ENCODE measurements around the gene KRTAP5-5. TPM values are rescaled to one million over a fixed set of nuclear protein-coding genes. Genes with fewer than 3 reads are reported as not detected.

KRTAP5-5 gene
- total and polyA plus RNA-seq, 2 of the 8 experiments (the other 6 are each of a cell fraction or from before 2014, with no cell fraction given) = 0.09 TPM; not detected in 1

DNA sequence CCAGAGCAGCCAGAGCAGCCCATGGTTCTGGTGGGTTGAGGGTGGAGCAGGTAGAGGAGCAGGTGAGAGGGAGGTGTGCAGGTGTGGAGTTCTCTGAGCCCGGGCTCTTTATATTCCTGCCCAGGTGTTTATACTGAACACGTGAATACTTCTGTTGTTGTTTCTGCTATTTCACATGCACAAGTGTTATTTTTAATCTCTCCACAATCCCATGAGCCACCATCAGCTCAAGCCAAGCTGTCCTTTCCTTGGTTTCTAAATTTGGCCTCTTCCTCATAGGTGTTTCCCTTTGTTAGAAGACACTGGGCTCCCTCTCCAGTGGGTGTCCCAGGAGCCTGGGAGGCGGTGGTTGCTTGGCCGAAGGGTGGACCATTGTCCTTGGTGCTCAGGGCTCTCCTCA is 21.2 kb upstream of the KRTAP5-5 start, which contains the start of gene KRTAP5-3:
KRTAP5-3 (minus strand) TSS at position 101 of the 400 bp plus-strand sequence; CDS start at position 23, 78 bp downstream.
- H3K79me2 ChIP-seq (ENCODE audit: control insufficient read depth in 1 of 2, insufficient read depth in 2 of 2, low read length in 2 of 2) = no peaks in the 10 kb centered on the region
- no peak within 1 kb of the TSS for H3K4me3 ChIP-seq (ENCODE audit: extremely low read depth in 1 of 4, insufficient read depth in 2 of 4, low read depth in 3 of 4, low read length in 4 of 4)
- no peak for DNase-seq (ENCODE audit: low read depth in 1 of 2, low spot score in 2 of 2)
- peak within 1 kb of the TSS; percentile 40; the same call in 1 of the 2 replicates for H2AFZ ChIP-seq (ENCODE audit: low read length)
- H3K14ac ChIP-seq (ENCODE audit: insufficient read length) = no peak within 1 kb of the TSS
- no peak within 1 kb of the TSS for H2BK20ac ChIP-seq (ENCODE audit: low read length)
- no peak within 1 kb of the TSS for H3K27ac ChIP-seq (ENCODE audit: low read depth, low read length)
- no peaks in the 10 kb centered on the region for H3K36me3 ChIP-seq (ENCODE audit: control insufficient read depth in 2 of 4, insufficient read depth in 4 of 4, low read length in 3 of 4)
- no peak within 1 kb of the TSS for H2BK120ac ChIP-seq (replicated peaks; ENCODE audit: low read depth, low read length)
- 84% methylated on average over 4 of the region's 4 CpGs; no CpG with 5 or more reads in 1 of the 2 experiments for WGBS, 2 experiments (ENCODE audit: extremely low coverage in 1 of 2, insufficient coverage in 1 of 2, insufficient read length in 1 of 2, insufficient replicate concordance in 2 of 2, low coverage in 1 of 2, low lambda C conversion rate in 2 of 2, missing lambda C conversion rate in 1 of 2)
- H3K18ac ChIP-seq (ENCODE audit: extremely low read depth, low read length) = no peak within 1 kb of the TSS; the same call in 1 of the 2 replicates
- peaks cover 0 to 3% of the 10 kb centered on the region in 2 experiments; a peak in 1 of 4 replicates for H3K9me3 ChIP-seq (ENCODE audit: insufficient read depth in 2 of 2, low read depth in 1 of 2, low read length in 1 of 2)
- no peak within 1 kb of the TSS for H3K23ac ChIP-seq (ENCODE audit: insufficient read length)
- H3K4ac ChIP-seq (replicated peaks; ENCODE audit: insufficient read length, low read depth, low read length) = no peak within 1 kb of the TSS
- CTCF ChIA-PET (ENCODE audit: partially characterized antibody) = interaction anchor here (0.6 to 1.9 kb wide), 5 partner anchors 13 to 62 kb away, joined by 3 to 8 read pairs (median 3); no protein-coding TSS in a partner anchor
- H4K91ac ChIP-seq (replicated peaks; ENCODE audit: insufficient read length, low read length) = no peak within 1 kb of the TSS
- 0 out of 4 replicates have a peak within 1 kb of the TSS, but pooled peaks of 1 of the 2 experiments have one; percentile 21 for H3K4me2 ChIP-seq (ENCODE audit: insufficient read depth in 1 of 2, low read depth in 2 of 2, low read length in 2 of 2)
- no peak within 1 kb of the TSS; the same call in 1 of the 2 replicates for H4K8ac ChIP-seq (ENCODE audit: extremely low read depth, insufficient read depth, low read length)
- H2AK5ac ChIP-seq (ENCODE audit: low read depth, low read length) = no peak within 1 kb of the TSS
- peaks cover 2% of the 10 kb centered on the region; the same call in 1 of the 2 replicates for H3K23me2 ChIP-seq (ENCODE audit: low read depth, low read length)
- no peaks in the 10 kb centered on the region for H3K79me1 ChIP-seq (ENCODE audit: low read depth, low read length)
- H3K4me1 ChIP-seq (replicated peaks in 1 of 4; ENCODE audit: control insufficient read depth in 3 of 4, insufficient read depth in 4 of 4, low read length in 3 of 4) = no peaks in the 10 kb centered on the region
- no peak for TF ChIP-seq RBBP5 (IDR thresholded peaks at IDR 0.05; ENCODE audit: borderline replicate concordance, low read depth, low read length)
- no peak for TF ChIP-seq POU5F1 (IDR thresholded peaks at IDR 0.05; ENCODE audit: low read depth, low read length)
- no peak for TF ChIP-seq RXRA (IDR thresholded peaks at IDR 0.05; ENCODE audit: insufficient read depth, low read depth, low read length)
- no peak for TF ChIP-seq RNF2 (IDR thresholded peaks at IDR 0.05; ENCODE audit: borderline replicate concordance, low read depth, low read length, missing control alignments, poor library complexity, severe bottlenecking)
- TF ChIP-seq CHD2 (IDR thresholded peaks at IDR 0.05; ENCODE audit: low read length) = no peak
- no peak for TF ChIP-seq CBX8 (IDR thresholded peaks at IDR 0.05; ENCODE audit: borderline replicate concordance, low read depth, low read length)
- no peak for TF ChIP-seq FOSL1 (IDR thresholded peaks at IDR 0.05; ENCODE audit: insufficient read depth, low read depth, low read length)
- no peak for TF ChIP-seq HDAC6 (IDR thresholded peaks at IDR 0.05; ENCODE audit: low read depth, low read length)
- TF ChIP-seq CTBP2 (IDR thresholded peaks at IDR 0.05; ENCODE audit: borderline replicate concordance, insufficient read depth, insufficient read length, low read length) = no peak
- TF ChIP-seq SIRT6 (IDR thresholded peaks at IDR 0.05; ENCODE audit: low read length) = no peak
- no peak within 1 kb of the TSS for H2BK12ac ChIP-seq (ENCODE audit: low read depth, low read length)
- no peak within 1 kb of the TSS for H4K5ac ChIP-seq (ENCODE audit: insufficient read length, low read depth, low read length)
- H2BK15ac ChIP-seq (ENCODE audit: low read length) = no peak within 1 kb of the TSS
- no peak within 1 kb of the TSS for H2BK5ac ChIP-seq (ENCODE audit: low read depth, low read length)
- POLR2A ChIA-PET (ENCODE audit: partially characterized antibody) = no interaction called here
- no peak within 1 kb of the TSS for H3K9ac ChIP-seq (replicated peaks in 1 of 4; ENCODE audit: extremely low read depth in 1 of 4, low read depth in 3 of 4, low read length in 3 of 4)
- no peak within 1 kb of the TSS for H3K56ac ChIP-seq (replicated peaks; ENCODE audit: insufficient read length, low read depth, low read length)
- no peak for FAIRE-seq
- no peaks in the 10 kb centered on the region for H3K27me3 ChIP-seq (replicated peaks in 1 of 4; ENCODE audit: control insufficient read depth in 3 of 4, extremely low read depth in 1 of 4, insufficient read depth in 3 of 4, low read length in 3 of 4)
- peaks cover 0 to 2% of the 10 kb centered on the region in 2 experiments for H4K20me1 ChIP-seq (replicated peaks in 1 of 2; ENCODE audit: control insufficient read depth in 1 of 2, insufficient read depth in 2 of 2, low read length in 2 of 2)
